ENCODE measurements around the gene NOP56.
"Not testable (repeated sequence)": the region's sequence is repeated elsewhere in the genome, so short reads cannot be mapped to it uniquely, and the experiment has no call there.

NOP56 gene

GRCh38 chr20:2640899-2641298 is 11.5 kb upstream of the NOP56 start:
- no peak for DNase-seq

DNA sequence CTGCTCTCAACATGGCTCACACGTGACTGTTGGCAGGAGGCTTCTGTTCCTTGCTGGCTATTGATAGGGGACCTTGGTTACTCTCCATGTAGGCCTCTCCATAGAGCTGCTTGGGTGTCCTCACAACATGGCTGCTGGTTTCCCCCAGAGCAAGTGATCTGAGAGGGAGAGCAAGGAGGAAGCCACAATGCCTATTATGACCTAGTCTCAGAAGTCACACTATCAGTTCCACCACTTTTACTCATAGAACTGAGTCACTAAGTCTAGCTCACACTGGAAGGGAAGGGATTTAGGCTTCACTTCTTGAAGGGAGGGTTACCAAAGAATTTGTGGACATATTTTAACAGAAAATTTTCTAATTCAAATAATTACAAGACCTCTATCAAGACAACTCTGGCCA is 8.7 kb upstream of the NOP56 start:
- no peak for DNase-seq

DNA sequence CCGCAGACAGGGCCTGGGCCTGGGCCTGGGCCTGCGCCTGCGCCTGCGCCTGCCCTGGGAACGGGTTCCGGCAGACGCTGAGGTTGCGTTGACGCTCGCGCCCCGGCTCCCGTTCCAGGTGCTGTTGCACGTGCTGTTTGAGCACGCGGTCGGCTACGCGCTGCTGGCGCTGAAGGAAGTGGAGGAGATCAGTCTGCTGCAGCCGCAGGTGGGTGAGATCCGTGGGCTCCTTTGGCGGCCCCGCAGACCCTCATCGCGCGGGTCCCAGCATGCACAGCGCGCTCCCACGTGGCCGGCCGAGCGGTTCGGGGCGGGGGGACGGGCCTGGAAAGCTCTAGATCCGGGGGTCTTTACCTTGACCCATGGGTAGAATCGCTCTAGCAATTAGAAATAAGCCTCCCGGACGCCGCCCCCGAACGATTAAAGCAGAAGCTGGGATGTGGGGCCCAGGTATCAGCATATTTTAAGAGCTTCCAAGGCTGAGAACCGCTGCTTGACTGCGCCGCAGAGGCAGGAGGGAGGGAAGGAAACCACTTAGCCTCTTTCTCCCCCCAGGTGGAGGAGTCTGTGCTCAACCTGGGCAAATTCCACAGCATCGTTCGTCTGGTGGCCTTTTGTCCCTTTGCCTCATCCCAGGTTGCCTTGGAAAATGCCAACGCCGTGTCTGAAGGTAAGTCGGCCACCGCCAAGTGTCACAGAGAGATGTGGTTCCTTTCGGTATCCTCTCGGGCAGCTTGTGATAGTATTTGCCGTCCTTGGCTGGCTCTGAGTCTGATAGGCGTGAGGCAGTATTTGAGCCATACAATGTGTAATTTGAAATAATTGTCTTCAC is 508 bp downstream of the NOP56 start:
- DNase-seq: peak in 42 of 56 donors; percentile 4 to 82 (median 63)

GRCh38 chr20:2653556-2654383 is 1.3 kb downstream of the NOP56 start:
- no peak for DNase-seq

GRCh38 chr20:2654384-2654822 is 2.0 kb downstream of the NOP56 start:
- DNase-seq: no peak

- no peak for DNase-seq
Measured at GRCh38 chr20:2654831-2655230, 2.4 kb downstream of the NOP56 start.

DNA sequence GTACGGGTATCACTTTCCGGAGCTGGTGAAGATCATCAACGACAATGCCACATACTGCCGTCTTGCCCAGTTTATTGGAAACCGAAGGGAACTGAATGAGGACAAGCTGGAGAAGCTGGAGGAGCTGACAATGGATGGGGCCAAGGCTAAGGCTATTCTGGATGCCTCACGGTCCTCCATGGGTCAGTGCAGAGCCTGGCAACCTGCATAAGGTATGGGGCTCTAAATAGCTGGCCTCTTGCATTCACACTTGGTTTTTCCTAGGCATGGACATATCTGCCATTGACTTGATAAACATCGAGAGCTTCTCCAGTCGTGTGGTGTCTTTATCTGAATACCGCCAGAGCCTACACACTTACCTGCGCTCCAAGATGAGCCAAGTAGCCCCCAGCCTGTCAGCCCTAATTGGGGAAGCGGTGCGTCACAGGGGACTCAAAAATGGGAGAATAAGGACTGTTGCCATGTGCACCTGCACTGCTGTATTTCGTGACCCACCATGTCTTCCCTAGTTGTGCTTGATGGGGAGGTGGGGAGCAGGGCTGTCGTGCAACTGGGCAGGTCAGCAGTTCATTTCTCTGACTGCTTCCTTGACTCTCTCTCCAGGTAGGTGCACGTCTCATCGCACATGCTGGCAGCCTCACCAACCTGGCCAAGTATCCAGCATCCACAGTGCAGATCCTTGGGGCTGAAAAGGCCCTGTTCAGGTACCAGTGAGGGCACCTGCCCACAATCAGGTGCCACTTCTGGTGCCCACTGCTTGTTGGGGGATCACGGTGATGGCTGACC is 3.1 kb downstream of the NOP56 start:
- DNase-seq: no peak

- DNase-seq: no peak
Measured at GRCh38 chr20:2656471-2657117, 4.2 kb downstream of the NOP56 start.

GRCh38 chr20:2657241-2657640 is 4.8 kb downstream of the NOP56 start:
- no peak for DNase-seq

- no peak for DNase-seq
Measured at GRCh38 chr20:2657674-2658073, 5.2 kb downstream of the NOP56 start.

DNA sequence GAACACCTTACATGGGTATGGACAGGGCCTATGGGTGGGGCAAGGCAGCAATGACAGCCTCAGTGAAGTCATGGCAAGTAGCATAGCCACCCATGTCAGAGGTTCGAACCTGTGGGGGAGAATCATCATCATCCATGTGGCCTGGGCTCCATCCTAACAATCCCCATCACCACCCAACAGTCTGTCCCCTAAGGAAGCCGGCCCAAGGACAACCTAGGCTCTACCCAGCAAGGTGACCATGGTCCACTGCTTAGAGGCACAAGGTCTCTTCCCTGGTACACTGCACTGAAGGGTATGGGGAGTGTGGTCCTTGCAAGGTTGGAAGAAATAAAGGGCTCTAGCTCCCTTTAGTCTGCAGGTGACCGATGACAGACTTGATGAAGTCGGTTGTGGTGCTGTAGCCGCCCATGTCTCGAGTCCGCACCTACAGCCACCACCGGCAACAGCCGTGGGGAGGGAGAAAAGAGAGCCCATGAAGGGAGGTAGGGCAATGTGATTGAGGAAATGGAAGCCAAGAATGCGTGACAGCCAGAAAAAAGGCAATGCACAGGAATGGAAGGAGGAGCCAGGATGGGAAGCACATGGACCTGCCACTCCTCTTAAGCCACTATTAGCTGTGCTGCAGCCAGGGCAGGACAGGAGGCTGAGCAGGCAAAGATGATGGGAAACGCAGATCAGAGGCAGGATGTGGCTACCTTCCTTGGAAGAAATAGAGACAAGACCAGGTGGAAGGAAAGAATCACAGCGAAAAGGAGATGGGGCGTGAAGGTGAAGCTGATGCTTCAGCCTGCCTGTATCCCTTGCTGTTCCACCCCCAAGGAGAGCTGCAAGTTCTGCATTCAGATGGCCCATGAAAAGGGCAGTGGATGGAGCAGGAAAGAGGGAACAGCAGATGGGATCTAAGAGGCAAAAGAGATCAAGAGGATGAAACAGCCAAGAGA is 6.3 kb downstream of the NOP56 start:
- no peak for DNase-seq

DNA sequence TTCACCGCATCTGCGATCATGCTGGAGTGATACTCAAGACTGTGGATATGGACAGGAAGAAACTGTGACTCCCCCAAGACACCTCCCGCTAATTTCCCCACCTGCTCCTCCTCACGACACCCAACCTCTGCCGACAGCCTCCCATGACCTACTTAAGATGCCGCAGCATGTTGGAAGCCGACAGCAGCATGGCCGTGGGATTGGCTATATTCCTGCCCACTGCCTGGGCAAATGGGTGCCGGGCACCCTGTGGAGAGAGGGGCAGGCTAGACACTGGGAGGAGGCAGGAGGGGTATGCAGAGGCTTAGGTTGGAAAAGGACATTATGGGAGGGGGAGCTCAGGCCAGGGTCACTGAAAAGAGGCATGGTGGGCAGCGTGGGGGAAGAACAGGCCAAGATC is 7.1 kb downstream of the NOP56 start:
- no peak for DNase-seq

GRCh38 chr20:2663364-2663886 is 11.0 kb downstream of the NOP56 start:
- DNase-seq: peak in 1 of 56 donors; percentile 37

- peak; percentile 61 to 98 (median 88) for DNase-seq
Measured at GRCh38 chr20:2663887-2664719, 11.7 kb downstream of the NOP56 start, which contains the start of gene IDH3B. IDH3B (minus strand) TSS chr20:2664216; CDS start chr20:2664188, 28 bp downstream.

DNA sequence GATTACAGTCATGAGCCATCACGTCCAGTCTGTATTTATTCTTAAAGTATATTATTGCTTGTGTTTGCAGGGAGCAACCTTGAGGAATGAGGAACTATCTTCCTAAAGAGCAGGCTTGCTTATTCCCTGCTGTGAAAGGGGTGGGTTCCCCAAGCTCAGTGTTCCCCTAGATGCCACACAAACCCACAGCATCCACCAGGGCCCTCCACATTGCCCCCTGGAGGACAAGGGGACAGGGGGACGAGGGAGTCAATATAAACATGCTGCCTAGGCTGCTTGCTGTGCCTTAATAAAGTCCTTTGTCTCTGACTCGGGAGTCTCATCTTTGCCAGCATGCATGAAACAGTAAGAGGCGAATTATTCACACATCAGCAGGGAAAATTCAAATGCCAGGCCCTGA is 19.5 kb downstream of the NOP56 start:
- no peak for DNase-seq

DNA sequence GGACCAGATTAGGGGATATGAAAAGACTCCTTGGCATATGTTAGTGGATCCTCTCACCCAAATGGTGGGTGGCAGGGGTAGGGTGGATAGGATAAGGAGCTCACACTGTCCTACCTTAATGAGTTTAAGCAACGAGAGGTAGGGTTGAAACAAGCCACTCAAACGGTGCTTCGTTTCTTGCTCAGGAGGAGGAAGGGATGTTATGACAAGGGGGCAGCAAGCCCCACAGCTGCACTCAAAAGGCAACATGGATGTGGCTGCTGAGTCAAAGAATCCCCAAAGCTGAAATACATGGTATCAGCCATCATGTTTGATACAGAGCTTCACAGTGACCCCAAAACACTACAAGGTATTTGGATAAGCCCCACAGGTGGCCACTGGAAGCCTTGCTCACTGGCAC is 20.0 kb downstream of the NOP56 start:
- DNase-seq: no peak

DNA sequence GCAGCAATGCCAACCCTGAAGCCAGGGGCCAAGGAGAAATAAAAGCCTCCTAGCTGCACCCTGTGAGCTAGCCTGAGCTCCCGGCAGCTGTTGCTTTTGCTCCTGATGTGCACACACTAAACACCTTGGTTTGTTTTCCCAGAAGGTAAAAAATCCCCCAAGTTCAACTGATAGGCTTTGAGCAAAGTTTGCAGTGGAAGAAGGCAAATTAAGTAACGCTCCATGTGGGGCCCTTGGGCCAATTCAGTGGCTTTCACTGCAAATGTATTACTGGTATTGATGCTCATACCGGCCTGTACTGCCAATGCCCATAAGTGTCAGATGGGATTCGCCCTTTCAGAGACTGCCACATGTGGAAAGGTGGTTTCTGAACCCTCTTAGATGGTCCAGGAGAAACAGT is 21.0 kb downstream of the NOP56 start:
- DNase-seq: no peak

DNA sequence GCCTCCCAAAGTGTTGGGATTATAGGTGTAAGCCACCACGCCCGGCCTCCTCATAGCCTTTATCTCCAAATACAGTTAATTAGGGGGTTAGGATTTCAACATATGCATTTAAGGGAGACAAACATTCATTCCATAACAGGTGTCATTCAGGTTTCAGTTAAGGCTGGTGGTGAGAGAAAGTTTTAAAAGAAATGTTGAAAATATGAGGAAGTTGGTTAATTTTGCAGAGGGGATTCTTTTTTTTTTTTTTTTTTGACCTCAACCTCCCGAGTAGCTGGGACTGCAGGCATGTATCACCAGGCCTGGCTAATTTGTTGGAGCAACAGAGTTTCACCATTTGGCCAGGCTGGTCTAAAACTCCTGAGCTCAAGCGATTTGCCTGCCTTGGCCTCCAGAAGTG is 27.6 kb downstream of the NOP56 start:
- DNase-seq: no peak

- not testable (repeated sequence) for DNase-seq
Measured at GRCh38 chr20:2682040-2682439, 29.6 kb downstream of the NOP56 start.
